ENCODE data around the gene RPS19BP1.

RPS19BP1 gene

DNA sequence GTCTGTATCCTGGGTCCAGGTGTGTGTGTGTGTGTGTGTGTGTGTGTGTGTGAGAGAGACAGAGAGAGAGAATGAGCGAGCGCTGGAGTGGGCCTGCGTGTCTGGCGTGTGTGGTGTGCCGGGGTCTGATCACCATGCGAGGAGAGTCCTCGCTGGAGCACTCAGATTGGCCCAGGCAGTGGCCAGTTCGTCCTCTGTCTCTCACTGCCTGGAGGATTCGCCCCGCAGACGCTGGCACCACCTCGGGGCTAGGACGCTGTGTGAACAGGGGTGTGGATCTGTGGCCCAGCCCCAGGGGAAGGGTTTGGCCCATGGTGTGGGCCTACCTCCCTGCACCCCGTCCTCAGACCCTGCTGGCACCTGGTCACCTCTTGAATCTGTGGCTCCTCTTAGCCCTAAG lies 26.4 kb upstream of the RPS19BP1 start:
- DNase-seq: no peak

- DNase-seq: no peak
Observed at GRCh38 chr22:39558254-39558727, 25.7 kb upstream of the RPS19BP1 start.

GRCh38 chr22:39556970-39557841 lies 24.7 kb upstream of the RPS19BP1 start:
- no peak for DNase-seq

GRCh38 chr22:39554151-39554550 lies 21.6 kb upstream of the RPS19BP1 start:
- DNase-seq: no peak

- DNase-seq: no peak
Observed at GRCh38 chr22:39553429-39553828, 20.9 kb upstream of the RPS19BP1 start.

DNA sequence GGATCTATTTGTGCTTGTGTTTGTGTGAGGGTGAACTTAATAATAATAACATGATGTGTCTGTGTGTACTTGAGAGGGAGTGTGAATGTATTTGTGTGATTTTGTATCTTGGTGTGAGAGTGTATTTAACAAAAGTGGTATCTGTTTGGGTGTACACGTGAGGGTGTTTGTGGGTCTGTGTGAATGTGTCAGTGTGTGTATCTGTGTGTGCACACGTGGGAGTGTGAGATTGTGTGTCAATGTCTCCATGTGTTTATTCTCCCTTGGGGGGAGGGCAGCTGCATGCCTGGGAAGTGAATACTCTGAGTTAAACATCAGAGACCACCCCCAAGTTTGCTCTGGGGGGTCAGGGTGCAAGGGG lies 15.0 kb upstream of the RPS19BP1 start:
- no peak for DNase-seq

DNA sequence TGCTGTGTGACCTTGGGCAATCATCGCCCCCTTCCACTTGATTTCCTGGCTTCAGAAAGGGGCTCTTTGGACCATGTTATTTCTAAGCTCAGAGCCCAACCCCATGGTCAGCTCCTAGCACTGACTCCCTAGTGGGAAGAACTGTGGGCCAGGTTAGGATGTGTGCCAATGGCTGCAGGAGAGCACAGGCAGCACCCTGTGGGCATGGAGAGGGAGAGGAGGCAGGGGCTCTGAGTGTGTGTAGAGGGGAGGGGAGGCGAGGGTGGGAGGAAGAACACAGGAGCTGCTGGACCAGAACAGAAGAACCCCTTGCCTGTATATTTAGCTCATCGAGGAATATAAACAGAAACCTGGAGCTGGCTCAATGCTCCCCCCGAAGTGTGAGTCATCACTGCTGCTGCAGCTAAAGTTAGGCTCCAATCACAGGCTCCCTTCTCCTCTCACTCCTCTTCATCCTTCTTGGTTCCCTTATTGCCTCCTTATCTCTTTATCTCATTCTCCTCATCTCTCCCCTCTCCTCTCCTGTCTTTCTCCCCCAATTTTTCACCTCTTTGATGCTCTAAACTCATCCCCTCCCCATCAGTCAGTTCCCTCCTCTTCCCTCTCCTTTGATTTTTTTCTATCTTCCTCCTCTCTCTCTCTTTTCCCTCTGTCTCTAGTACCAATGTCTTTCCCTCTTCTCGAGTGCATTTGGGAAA lies 14.5 kb upstream of the RPS19BP1 start:
- no peak for DNase-seq

GRCh38 chr22:39545386-39546365 lies 13.1 kb upstream of the RPS19BP1 start:
- DNase-seq: no peak

- no peak for DNase-seq
Observed at GRCh38 chr22:39543095-39543494, 10.5 kb upstream of the RPS19BP1 start.

GRCh38 chr22:39537975-39538374 lies 5.4 kb upstream of the RPS19BP1 start:
- no peak for DNase-seq

GRCh38 chr22:39536711-39537110 lies 4.2 kb upstream of the RPS19BP1 start:
- DNase-seq: no peak

- no peak for DNase-seq
Observed at GRCh38 chr22:39535831-39536449, 3.4 kb upstream of the RPS19BP1 start.

DNA sequence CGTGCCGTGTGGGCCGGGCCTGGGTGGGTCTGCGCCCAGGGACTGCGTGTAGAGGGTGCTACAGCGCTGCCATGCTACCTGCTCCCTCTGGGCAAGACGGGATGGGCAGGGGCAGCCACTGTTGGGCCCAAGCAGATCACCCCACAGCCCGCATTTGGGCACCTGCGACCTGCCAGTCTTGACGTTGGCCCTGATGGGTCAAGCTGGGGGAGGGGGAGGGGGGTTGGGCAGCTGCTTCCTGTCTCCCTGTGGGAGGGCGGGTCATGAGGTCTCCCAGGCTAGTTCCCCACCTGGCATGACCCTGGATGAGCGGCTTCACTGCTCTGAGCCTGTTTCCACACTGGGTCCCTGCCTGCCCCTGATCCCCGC lies 2.8 kb upstream of the RPS19BP1 start:
- DNase-seq: no peak

- no peak for DNase-seq
Observed at GRCh38 chr22:39534591-39535356, 2.2 kb upstream of the RPS19BP1 start.

DNA sequence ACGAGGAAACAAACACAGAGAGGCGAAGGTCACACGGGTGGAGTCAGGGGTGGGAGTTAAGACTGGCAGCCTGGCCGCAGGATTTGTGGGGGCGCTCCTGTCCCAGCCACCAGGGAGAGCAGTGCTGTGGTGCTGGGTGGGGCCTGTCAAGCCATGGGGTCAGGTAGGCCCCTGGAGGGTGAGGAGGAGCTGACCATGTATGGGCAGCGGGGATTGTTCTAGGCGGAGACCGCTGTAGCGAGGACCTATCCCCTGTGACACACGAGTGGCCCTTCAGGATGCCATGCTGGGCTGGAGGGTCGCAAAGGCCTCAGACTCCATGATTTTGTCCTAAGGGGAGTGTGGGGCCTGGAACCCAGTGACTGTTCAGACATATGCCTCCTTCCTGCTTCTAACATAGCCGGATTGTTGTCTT lies 1.6 kb upstream of the RPS19BP1 start:
- no peak for DNase-seq

- no peak for DNase-seq
Observed at GRCh38 chr22:39530692-39531331, 1.7 kb downstream of the RPS19BP1 start.

- no peak for DNase-seq
Observed at GRCh38 chr22:39530116-39530515, 2.4 kb downstream of the RPS19BP1 start.

GRCh38 chr22:39529487-39529851 lies 3.1 kb downstream of the RPS19BP1 start:
- DNase-seq: no peak

DNA sequence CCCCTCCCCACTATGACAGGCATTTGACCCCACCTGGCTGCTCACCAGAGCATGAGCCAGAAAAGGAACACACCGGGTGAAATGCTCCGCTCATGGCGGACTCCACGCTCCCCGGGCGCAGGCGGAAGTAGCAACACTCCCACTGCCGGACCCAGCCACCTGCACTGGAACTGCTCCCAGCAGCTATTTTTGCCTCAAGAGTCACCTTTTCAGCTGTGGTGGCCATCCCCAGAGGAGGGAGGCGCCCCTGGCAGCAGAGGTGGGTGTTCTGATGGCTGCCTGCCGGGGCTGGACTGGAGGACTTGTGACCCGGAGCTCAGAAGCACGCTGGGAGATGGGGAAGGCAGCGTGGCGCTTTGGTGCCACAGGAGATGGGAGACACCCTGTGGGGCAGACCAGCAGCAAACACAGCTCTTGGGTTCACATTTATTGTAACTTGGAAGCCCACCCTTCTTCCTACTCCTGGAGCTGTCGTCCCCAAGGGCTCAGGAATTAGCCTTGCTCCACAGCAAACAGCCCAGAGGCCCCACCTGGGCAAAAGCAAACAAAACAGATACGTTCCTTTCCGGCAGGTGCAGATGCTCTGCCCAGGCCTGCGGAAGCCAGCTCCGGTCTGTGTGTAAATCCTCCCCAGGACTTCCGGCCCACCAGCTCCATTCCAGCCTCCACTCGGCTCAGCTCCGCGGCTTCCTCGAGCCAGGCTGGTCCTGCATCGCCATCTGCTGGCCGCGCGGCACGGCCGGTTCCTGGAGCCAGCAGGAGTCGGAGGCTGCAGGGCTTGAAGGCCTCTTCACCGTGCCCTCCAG lies 3.7 kb downstream of the RPS19BP1 start:
- DNase-seq: no peak

DNA sequence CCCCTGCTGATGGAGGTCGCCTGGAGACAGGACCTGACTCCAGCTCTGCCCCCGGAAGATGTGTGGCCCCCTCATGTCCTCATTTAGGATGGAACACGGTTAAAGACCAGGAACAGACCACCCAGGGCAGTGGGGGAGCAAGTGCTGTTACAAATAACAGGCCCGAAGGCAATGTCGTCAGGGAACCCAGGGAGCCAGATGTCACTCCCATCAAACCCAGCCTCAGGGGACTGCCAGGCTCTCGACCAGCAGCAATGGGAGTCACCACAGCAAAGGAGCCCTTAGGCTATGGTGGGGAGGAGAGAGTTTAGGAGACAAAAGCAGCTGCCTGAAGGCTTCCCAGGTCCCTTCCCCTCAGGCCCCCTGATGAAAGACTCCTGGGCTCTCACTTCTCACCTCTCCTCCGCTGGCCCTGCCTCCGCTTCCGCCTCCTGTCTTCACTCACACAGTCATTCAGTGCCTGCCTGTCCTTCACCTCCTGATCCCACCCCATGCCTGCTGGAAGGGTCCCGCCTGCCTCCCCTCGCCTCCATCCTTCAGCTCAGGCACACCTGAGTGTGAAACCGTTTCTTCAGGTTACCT lies 4.4 kb downstream of the RPS19BP1 start:
- no peak for DNase-seq
